ENCODE measurements around the gene ZAR1L.

Gene ZAR1L

GRCh38 chr13:32254916-32255723, 60.0 kb downstream of the ZAR1L start:
- no peak for TF ChIP-seq TAF1 (IDR thresholded peaks at IDR 0.05; ENCODE audit: borderline replicate concordance, insufficient read depth, low read length)
- TF ChIP-seq REST (IDR thresholded peaks at IDR 0.05; ENCODE audit: insufficient read depth in 1 of 2, low read depth in 2 of 2, low read length in 2 of 2): no peak
- no peak for TF ChIP-seq SIN3A (IDR thresholded peaks at IDR 0.05; ENCODE audit: borderline replicate concordance, insufficient read depth, low read length)
- TF ChIP-seq POLR2AphosphoS5 (IDR thresholded peaks at IDR 0.05; ENCODE audit: low read depth, low read length): no peak
- no peak for TF ChIP-seq FOXP2 (optimal IDR thresholded peaks at IDR 0.05; ENCODE audit: borderline replicate concordance, extremely low read depth, extremely low read length, insufficient read depth)

GRCh38 chr13:32254416-32254815, 60.7 kb downstream of the ZAR1L start:
- TF ChIP-seq FOXP2 (optimal IDR thresholded peaks at IDR 0.05; ENCODE audit: borderline replicate concordance, extremely low read depth, extremely low read length, insufficient read depth): no peak

- no peak for TF ChIP-seq REST (IDR thresholded peaks at IDR 0.05; ENCODE audit: insufficient read depth in 1 of 2, low read depth in 2 of 2, low read length in 2 of 2)
- TF ChIP-seq FOXP2 (optimal IDR thresholded peaks at IDR 0.05; ENCODE audit: borderline replicate concordance, extremely low read depth, extremely low read length, insufficient read depth): no peak
- no peak for TF ChIP-seq POLR2AphosphoS5 (IDR thresholded peaks at IDR 0.05; ENCODE audit: low read depth, low read length)
- no peak for TF ChIP-seq TAF1 (IDR thresholded peaks at IDR 0.05; ENCODE audit: borderline replicate concordance, insufficient read depth, low read length)
- no peak for TF ChIP-seq SIN3A (IDR thresholded peaks at IDR 0.05; ENCODE audit: borderline replicate concordance, insufficient read depth, low read length)
Measured at GRCh38 chr13:32253911-32254399, 61.2 kb downstream of the ZAR1L start.
